Ovary (tissue), 9 donors: Measurements from ENCODE around the gene EPN3. TPM values are rescaled to one million over a fixed set of nuclear protein-coding genes. Genes with fewer than 3 reads are reported as not detected.

ENCODE experiments used
- DNase-seq, 5 donors: peaks; one replicate each; pipeline ENCODE4 v3.0.0-alpha.2; 2019 to 2020
- H3K27ac ChIP-seq, 2 donors: fragments of 200-600 bp; one replicate each; pipeline versions ENCODE4 v1.5.1 to v1.8.0; 2019 to 2022
- H3K27me3 ChIP-seq: fragments of 200-600 bp; one replicate; pipeline ENCODE4 v1.8.0; 2022
- H3K36me3 ChIP-seq: fragments of 200-600 bp; sonication (generic); one replicate; pipeline ENCODE4 v1.5.1; 2019
- H3K4me1 ChIP-seq: one replicate; pipeline ENCODE4 v1.8.1; 2013; ENCODE audit warnings: mild to moderate bottlenecking, moderate library complexity; ENCODE audit not compliant: insufficient read depth
- H3K4me3 ChIP-seq: fragments of 200-600 bp; sonication (generic); one replicate; pipeline ENCODE4 v1.5.1; 2017
- H3K9me3 ChIP-seq, 2 donors: fragments of 200-600 bp in 1 of 2; sonication (generic) in 1 of 2; one replicate each; pipeline versions ENCODE4 v1.5.1 to v1.8.1; 2013 to 2019; ENCODE audit warnings: mild to moderate bottlenecking in 1 of 2, moderate library complexity in 1 of 2
- CTCF ChIP-seq, 3 donors: fragments of 450-650 bp in 2 of 3; fragments of 200-600 bp in 1 of 3; IDR thresholded peaks; one replicate each; pipeline versions ENCODE4 v1.5.1 to v1.8.0; 2016 to 2022; ENCODE audit warnings: antibody characterized with exemption in 3 of 3, mild to moderate bottlenecking in 1 of 3
- EP300 ChIP-seq: sonication (generic); formaldehyde crosslinking; IDR thresholded peaks from one replicate; pipeline ENCODE4 v1.6.1; 2017; ENCODE audit warnings: antibody characterized with exemption
- POLR2A ChIP-seq: fragments of 450-650 bp; IDR thresholded peaks from one replicate; pipeline ENCODE4 v1.6.1; 2017; ENCODE audit warnings: antibody characterized with exemption, mild to moderate bottlenecking, moderate library complexity
- WGBS, 3 donors: extraction: QIAGEN DNeasy Blood & Tissue Kit in 1 of 3; methylation state at CpG; one replicate each; pipeline versions ENCODE4 v1.1.5 to v1.1.7; 2013 to 2017; 5-methylcytosine and 5-hydroxymethylcytosine counted together
- intact Hi-C, 4 donors: fragments of 100-400 bp; cut with DNase I; formaldehyde crosslinking; loops; one replicate each; pipeline versions ENCODE4 v1.11.0 to v1.15.1; 2022 to 2023
- polyA plus RNA-seq, 2 donors: library from polyadenylated mRNA; stranded (reverse); fragments of 200-250 nt in 1 of 2; fragments of 350-450 nt in 1 of 2; fragmentation: Illumina TruSeq in 1 of 2; extraction: RNeasy Lipid Tissue Mini Kit (QIAGEN cat#74804) in 1 of 2; gene quantifications; one replicate each; pipeline ENCODE4 v1.2.3, GENCODE V29; 2013 to 2014
- total RNA-seq, 7 donors: library from RNA; depleted of rRNA in 2 of 7; stranded (reverse); fragments of >200 nt in 2 of 7; fragmentation: NEBNext Ultra II Directional in 3 of 7; extraction: Animal tissue kit (Norgen Biotek cat#: 25700) in 3 of 7; gene quantifications; one replicate each; pipeline versions ENCODE4 v1.1.0 to v1.2.4, GENCODE V29; 2016 to 2023
- donor health status: DM: no; HTN: no; CAD: no; lungs with moderate emphysema.
- donor health status: DM: no; HTN: no; CAD: no.
- donor health status: Bipolar disorder and iron deficiency.
- donor health status: DM: yes; HTN: yes; CAD: no.
- donor health status: DM: no; HTN: no; CAD: no.
- donor health status: DM: yes; HTN: yes; CAD: no.

EPN3 gene
- total and polyA plus RNA-seq, 9 donors = 6.2 to 33.4 (median 21.0) TPM

GRCh38 chr17:50495217-50495823, 37.2 kb upstream of the EPN3 start:
- H3K27me3 ChIP-seq = no peaks in the 10 kb centered on the region
- intact Hi-C loops = no loop called here
- no peak overlapping the region for H3K4me3 ChIP-seq
- H3K36me3 ChIP-seq = no peaks in the 10 kb centered on the region
- WGBS, 3 donors = 85 to 93% (median 93%) methylated on average over 8 of the region's 8 CpGs
- DNase-seq = no peak
- no peak overlapping the region for H3K27ac ChIP-seq
- TF ChIP-seq CTCF (IDR thresholded peaks at IDR 0.05) (no peak), EP300 (no peak), POLR2A (no peak)
- no peaks in the 10 kb centered on the region for H3K4me1 ChIP-seq
- no peaks in the 10 kb centered on the region for H3K9me3 ChIP-seq

GRCh38 chr17:50495918-50496317, 36.6 kb upstream of the EPN3 start:
- TF ChIP-seq EP300 (no peak), CTCF (IDR thresholded peaks at IDR 0.05) (no peak), POLR2A (no peak)
- 89 to 93% (median 93%) methylated on average over 8 of the region's 8 CpGs for WGBS, 3 donors
- intact Hi-C loops = no loop called here

GRCh38 chr17:50498021-50498874, 34.3 kb upstream of the EPN3 start:
- Histone ChIP-seq H3K9me3 (no peaks in the 10 kb centered on the region), H3K27ac (no peak overlapping the region), H3K27me3 (no peaks in the 10 kb centered on the region), H3K4me1 (no peaks in the 10 kb centered on the region), H3K4me3 (no peak overlapping the region), H3K36me3 (no peaks in the 10 kb centered on the region)
- TF ChIP-seq POLR2A = no peak
- TF ChIP-seq CTCF (IDR thresholded peaks at IDR 0.05) = no peak
- no peak for TF ChIP-seq EP300
- DNase-seq = no peak
- intact Hi-C loops = no loop called here
- 82 to 87% (median 82%) methylated on average over 7 of the region's 7 CpGs for WGBS, 3 donors

More at GRCh38 chr17:50495918-50496317, 36.6 kb upstream of the EPN3 start:
- no peak overlapping the region for H3K27ac ChIP-seq
- H3K27me3 ChIP-seq = no peaks in the 10 kb centered on the region
- no peaks in the 10 kb centered on the region for H3K9me3 ChIP-seq
- DNase-seq = no peak
- H3K36me3 ChIP-seq = no peaks in the 10 kb centered on the region
- no peaks in the 10 kb centered on the region for H3K4me1 ChIP-seq
- H3K4me3 ChIP-seq = no peak overlapping the region

- no peak for TF ChIP-seq EP300
- no peak for TF ChIP-seq POLR2A
- no peak for TF ChIP-seq CTCF (IDR thresholded peaks at IDR 0.05)
- intact Hi-C loops = no loop called here
- H3K27me3 ChIP-seq = no peaks in the 10 kb centered on the region
- H3K36me3 ChIP-seq = no peaks in the 10 kb centered on the region
- H3K4me3 ChIP-seq = no peak overlapping the region
- no peak for DNase-seq
- H3K9me3 ChIP-seq = no peaks in the 10 kb centered on the region
- no peak overlapping the region for H3K27ac ChIP-seq
- no peaks in the 10 kb centered on the region for H3K4me1 ChIP-seq
These were observed 33.3 kb upstream of the EPN3 start for GRCh38 chr17:50499270-50499669.
